AG04449 (cell line): Measurements from ENCODE around the gene GPHN.
"Not testable (repeated sequence)": the region's sequence is repeated elsewhere in the genome, so short reads cannot be mapped to it uniquely, and the experiment has no call there.

ENCODE experiments used
- CTCF ChIA-PET: fragments of 350-600 bp; formaldehyde crosslinking; extraction: SDS; loops from one replicate; lab custom pipeline; 2021; ENCODE audit warnings: antibody characterized with exemption; lab: Yijun Ruan, JAX
- POLR2A ChIA-PET: fragments of 400-600, 350-600 bp; formaldehyde crosslinking; extraction: SDS; loops from one replicate; lab custom pipeline; 2020; ENCODE audit warnings: antibody characterized with exemption, inconsistent platforms; lab: Yijun Ruan, JAX
- DNase-seq: peaks from one replicate; pipeline ENCODE4 v3.0.0-alpha.2; 2010; ENCODE audit warnings: low read depth, low spot score
- H3K4me3 ChIP-seq: 2 replicates; pipeline ENCODE4 v1.5.1; 2011; ENCODE audit warnings: low read depth, mild to moderate bottlenecking, control low read depth, low read length
- CTCF ChIP-seq: IDR thresholded peaks from one replicate; pipeline ENCODE4 v1.5.1; 2011; ENCODE audit warnings: mild to moderate bottlenecking, moderate library complexity, low read length, control low read depth, inconsistent platforms; ENCODE audit not compliant: insufficient read depth; ENCODE audit errors: missing control alignments

Gene GPHN

GRCh38 chr14:66496188-66496807, 11.6 kb upstream of the GPHN start:
- POLR2A ChIA-PET: no interaction called here
- H3K4me3 ChIP-seq: no peak overlapping the region
- no peak for TF ChIP-seq CTCF
- no peak for DNase-seq
- CTCF ChIA-PET: interaction anchor here (1.0 to 3.6 kb wide), 4 partner anchors 11 to 637 kb away, joined by 3 to 32 read pairs (median 3); partner anchors contain the start of gene GPHN

GRCh38 chr14:66496911-66497310, 11.0 kb upstream of the GPHN start:
- POLR2A ChIA-PET: no interaction called here
- no peak overlapping the region for H3K4me3 ChIP-seq
- CTCF ChIA-PET: interaction anchor here (0.8 to 3.6 kb wide), 6 partner anchors 11 to 1207 kb away, joined by 3 to 32 read pairs (median 3); partner anchors contain the start of gene GPHN
- no peak for DNase-seq
- no peak for TF ChIP-seq CTCF

- ChIA-PET POLR2A (no interaction called here), CTCF (interaction anchor here (1.2 to 3.6 kb wide), 2 partner anchors 9 to 21 kb away, joined by 3 to 32 read pairs; partner anchors contain the start of gene GPHN)
- no peak overlapping the region for H3K4me3 ChIP-seq
- no peak for TF ChIP-seq CTCF
- DNase-seq: no peak
Measured at GRCh38 chr14:66498311-66498710, 9.6 kb upstream of the GPHN start.

- CTCF ChIA-PET: no interaction called here
- no peak for DNase-seq
- H3K4me3 ChIP-seq: no peak overlapping the region
- TF ChIP-seq CTCF: no peak
- POLR2A ChIA-PET: no interaction called here
Measured at GRCh38 chr14:66501592-66501991, 6.4 kb upstream of the GPHN start.

GRCh38 chr14:66502836-66503235, 5.1 kb upstream of the GPHN start:
- DNase-seq, H3K4me3 ChIP-seq: not testable (repeated sequence)
- CTCF ChIA-PET: interaction anchor here (1.2 kb wide), 1 partner anchor 12 kb away, joined by 4 read pairs; no protein-coding TSS in a partner anchor
- POLR2A ChIA-PET: interaction anchor here (0.6 kb wide), 1 partner anchor 632 kb away, joined by 3 read pairs; no protein-coding TSS in a partner anchor

- DNase-seq: no peak
- ChIA-PET POLR2A (interaction anchor here (0.6 kb wide), 1 partner anchor 631 kb away, joined by 3 read pairs; no protein-coding TSS in a partner anchor), CTCF (interaction anchor here (1.2 kb wide), 1 partner anchor 12 kb away, joined by 4 read pairs; no protein-coding TSS in a partner anchor)
- no peak overlapping the region for H3K4me3 ChIP-seq
- no peak for TF ChIP-seq CTCF
Measured at GRCh38 chr14:66503532-66503931, 4.4 kb upstream of the GPHN start.
